Testis (tissue), 2 donors: Measurements from ENCODE around the gene KCNJ18.
"Not testable (repeated sequence)": the region's sequence is repeated elsewhere in the genome, so short reads cannot be mapped to it uniquely, and the experiment has no call there.

Experiments used
- CTCF ChIP-seq, 3 experiments: fragments of 450-650 bp in 2 of 3; fragments of 200-600 bp in 1 of 3; sonication (generic) in 1 of 3; IDR thresholded peaks; one replicate each; pipeline ENCODE4 v1.5.1; 2016 to 2019; ENCODE audit warnings: antibody characterized with exemption in 3 of 3, mild to moderate bottlenecking in 2 of 3, moderate library complexity in 1 of 3
- POLR2A ChIP-seq: fragments of 450-650 bp; IDR thresholded peaks from one replicate; pipeline ENCODE4 v1.6.1; 2017; ENCODE audit warnings: antibody characterized with exemption, mild to moderate bottlenecking, moderate library complexity

GRCh38 chr17:21702940-21703640 is 10.8 kb downstream of the KCNJ18 start:
- TF ChIP-seq CTCF (IDR thresholded peaks at IDR 0.05); POLR2A: not testable (repeated sequence)
